Small intestine (tissue), 7 donors: ENCODE data around the gene FNIP1. TPM values are rescaled to one million over a fixed set of nuclear protein-coding genes. Genes with fewer than 3 reads are reported as not detected.
"Not testable (repeated sequence)": the region's sequence is repeated elsewhere in the genome, so short reads cannot be mapped to it uniquely, and the experiment has no call there.

ENCODE experiments used
- DNase-seq, 2 donors: peaks; one replicate each; pipeline versions ENCODE4 v3.0.0 to v3.0.0-alpha.2; 2013
- FAIRE-seq: peaks from 2 replicates; lab custom pipeline; 2012; peaks lifted over from hg19 to GRCh38; lab: Jason Lieb, UNC
- H3K27ac ChIP-seq, 3 donors: one replicate each; pipeline ENCODE4 v1.5.1; 2013; ENCODE audit warnings: low read length in 2 of 3, mild to moderate bottlenecking in 2 of 3, control low read depth in 1 of 3, inconsistent platforms in 1 of 3, low read depth in 1 of 3, moderate library complexity in 1 of 3
- H3K27me3 ChIP-seq, 3 donors: one replicate each; pipeline ENCODE4 v1.6.1; 2013; ENCODE audit warnings: low read length in 3 of 3, inconsistent platforms in 1 of 3; ENCODE audit not compliant: control insufficient read depth in 3 of 3, insufficient read depth in 3 of 3
- H3K36me3 ChIP-seq, 3 donors: one replicate each; pipeline ENCODE4 v1.6.1; 2013; ENCODE audit warnings: low read length in 3 of 3, inconsistent platforms in 1 of 3, low read depth in 1 of 3, mild to moderate bottlenecking in 1 of 3, moderate library complexity in 1 of 3; ENCODE audit not compliant: control insufficient read depth in 3 of 3, insufficient read depth in 2 of 3
- H3K4me1 ChIP-seq, 3 donors: one replicate each; pipeline ENCODE4 v1.6.1; 2013; ENCODE audit warnings: low read length in 2 of 3, inconsistent platforms in 1 of 3, low read depth in 1 of 3, mild to moderate bottlenecking in 1 of 3, moderate library complexity in 1 of 3; ENCODE audit not compliant: control insufficient read depth in 3 of 3, insufficient read depth in 2 of 3
- H3K4me3 ChIP-seq, 3 donors: one replicate each; pipeline ENCODE4 v1.5.1; 2013; ENCODE audit warnings: low read length in 3 of 3, control low read depth in 1 of 3, inconsistent platforms in 1 of 3, low read depth in 1 of 3, mild to moderate bottlenecking in 1 of 3, moderate library complexity in 1 of 3
- H3K9me3 ChIP-seq, 2 donors: one replicate each; pipeline ENCODE4 v1.6.1; 2013; ENCODE audit warnings: low read depth in 1 of 2, low read length in 1 of 2; ENCODE audit not compliant: control insufficient read depth in 2 of 2, insufficient read depth in 1 of 2
- WGBS, 3 donors: extraction: QIAGEN DNeasy Blood & Tissue Kit; methylation state at CpG; one replicate each; pipeline ENCODE4 v1.1.7; 2013; 5-methylcytosine and 5-hydroxymethylcytosine counted together
- polyA plus RNA-seq, 4 donors: library from polyadenylated mRNA; stranded (reverse) in 3 of 4; unstranded in 1 of 4; fragments of 200-250 nt in 3 of 4; fragments of 120-200 nt in 1 of 4; gene quantifications; one replicate each; pipeline versions ENCODE4 v1.2.1 to v1.2.3, GENCODE V29; 2013
- donor health status: healthy with polysubstance abuse.
- donor health status: control.
- donor health status: control.
- donor health status: Bipolar disorder and iron deficiency.
- donor health status: healthy.

Gene FNIP1
- polyA plus RNA-seq, 4 donors, result 4.7 to 21.9 (median 5.7) TPM

DNA sequence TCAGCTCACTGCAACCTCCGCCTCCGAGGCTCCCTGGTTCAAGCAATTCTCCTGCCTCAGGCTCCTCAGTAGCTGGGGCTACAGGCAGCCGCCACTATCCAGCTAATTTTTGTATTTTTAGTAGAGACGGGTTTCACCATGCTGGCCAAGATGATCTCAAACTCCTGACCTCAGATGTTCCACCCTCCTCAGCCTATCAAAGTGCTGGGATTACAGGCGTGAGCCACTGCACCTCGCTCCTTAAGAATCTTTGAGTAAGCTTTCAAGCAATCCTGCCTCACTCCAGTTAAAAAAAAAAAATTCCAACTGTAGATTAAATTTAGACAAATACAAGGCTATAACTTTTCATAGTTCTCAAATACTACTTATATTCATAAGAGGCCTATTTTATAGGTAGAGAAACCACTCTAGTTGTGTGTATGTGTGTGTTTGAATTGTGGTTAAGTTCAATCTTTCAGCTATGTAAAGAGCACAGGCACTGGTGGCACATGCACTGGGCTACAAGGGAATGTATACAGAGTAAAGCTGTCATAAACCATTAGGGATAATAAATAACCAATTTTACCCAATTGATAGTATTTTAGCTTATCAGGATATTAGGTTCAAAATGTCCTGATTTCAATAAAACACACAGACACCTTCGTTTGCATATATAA lies 111.2 kb downstream of the FNIP1 start:
- H3K4me3 ChIP-seq, result no peak overlapping the region
- no peak for DNase-seq
- 91 to 94% (median 93%) methylated on average over 7 of the region's 7 CpGs for WGBS, 3 donors
- no peaks in the 10 kb centered on the region for H3K4me1 ChIP-seq
- peaks cover 0 to 3% of the 10 kb centered on the region in 2 donors for H3K9me3 ChIP-seq
- H3K27ac ChIP-seq, result no peak overlapping the region
- no peak for FAIRE-seq
- peaks cover 2 to 15% (median 3%) of the 10 kb centered on the region in 3 donors for H3K36me3 ChIP-seq
- no peaks in the 10 kb centered on the region for H3K27me3 ChIP-seq

DNA sequence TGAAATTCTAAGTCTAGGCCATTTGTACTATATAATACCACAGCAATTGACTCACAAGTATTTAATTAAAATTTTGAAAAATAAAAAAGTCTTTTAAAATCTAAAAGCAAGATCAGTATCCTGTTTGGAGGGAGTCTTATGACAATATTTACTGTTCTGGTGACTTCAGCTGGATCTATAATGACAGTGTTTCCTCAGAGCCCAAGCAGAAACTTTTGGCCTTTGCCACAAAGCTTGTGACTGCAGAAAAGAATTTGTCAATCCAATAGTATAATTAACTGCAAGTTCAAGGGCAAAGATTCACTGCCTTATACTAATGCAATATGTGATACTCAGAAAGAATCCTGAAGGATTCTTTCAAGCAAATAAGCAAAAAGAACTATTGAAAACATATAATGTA lies 112.2 kb downstream of the FNIP1 start:
- FAIRE-seq, result no peak
- peak in 1 of 2 donors; percentile 31 for DNase-seq
- H3K27ac ChIP-seq, result no peak overlapping the region

DNA sequence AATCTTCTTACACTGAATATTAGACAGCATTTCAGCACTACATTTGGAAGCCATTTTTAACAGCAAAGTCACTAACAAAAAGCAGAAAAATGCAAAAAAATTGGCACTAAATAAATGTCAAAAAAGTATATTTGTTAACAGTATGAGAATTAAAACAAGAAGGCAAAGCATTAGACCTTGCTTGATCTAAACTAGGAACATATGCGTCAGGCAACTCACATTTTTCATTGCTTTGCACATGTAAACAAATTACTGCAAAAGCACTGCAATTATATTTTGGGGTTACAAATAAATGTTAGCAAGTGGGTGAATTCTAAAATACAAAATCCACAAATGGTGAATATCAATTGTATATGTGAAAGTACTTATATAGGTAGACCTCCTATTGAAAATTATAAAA lies 112.8 kb downstream of the FNIP1 start:
- FAIRE-seq (no peak), DNase-seq (no peak)
- Histone ChIP-seq H3K27ac (no peak overlapping the region), H3K4me1 (no peaks in the 10 kb centered on the region), H3K9me3 (no peaks in the 10 kb centered on the region), H3K36me3 (peaks cover 2 to 12% (median 3%) of the 10 kb centered on the region in 3 donors), H3K27me3 (no peaks in the 10 kb centered on the region), H3K4me3 (no peak overlapping the region)
- WGBS, 3 donors, result 81 to 91% (median 88%) methylated on average over 1 of the region's 1 CpG

More for the DNA sequence above, 112.2 kb downstream of the FNIP1 start:
- H3K36me3 ChIP-seq, result peaks cover 2 to 12% (median 3%) of the 10 kb centered on the region in 3 donors
- no peaks in the 10 kb centered on the region for H3K4me1 ChIP-seq
- no peak overlapping the region for H3K4me3 ChIP-seq
- H3K9me3 ChIP-seq, result no peaks in the 10 kb centered on the region
- no peaks in the 10 kb centered on the region for H3K27me3 ChIP-seq

DNA sequence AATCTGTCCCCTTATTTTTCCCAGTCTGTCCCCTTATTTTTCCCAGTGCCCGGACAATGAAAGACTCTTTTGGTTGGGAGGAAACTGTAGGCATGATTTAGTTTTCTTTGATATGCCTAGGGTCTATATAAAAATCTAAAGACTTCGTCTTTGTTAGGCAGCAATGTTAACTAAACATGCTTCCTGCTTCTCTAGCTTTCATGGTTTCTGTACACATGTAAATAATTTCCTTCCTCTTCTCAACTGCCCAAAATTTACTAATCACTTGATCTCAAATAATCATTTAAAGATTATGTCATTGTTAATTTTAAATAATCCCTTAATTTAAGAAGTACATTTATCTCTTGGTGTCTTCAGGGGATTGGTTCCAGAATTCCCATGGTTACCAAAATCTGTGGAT lies 114.0 kb downstream of the FNIP1 start:
- DNase-seq, result no peak
- H3K36me3 ChIP-seq, result peaks cover 2 to 16% (median 5%) of the 10 kb centered on the region in 3 donors
- H3K9me3 ChIP-seq, result no peaks in the 10 kb centered on the region
- 79 to 90% (median 87%) methylated on average over 2 of the region's 2 CpGs for WGBS, 3 donors
- FAIRE-seq, result no peak
- no peaks in the 10 kb centered on the region for H3K27me3 ChIP-seq
- H3K4me1 ChIP-seq, result no peaks in the 10 kb centered on the region
- no peak overlapping the region for H3K27ac ChIP-seq
- no peak overlapping the region for H3K4me3 ChIP-seq

DNA sequence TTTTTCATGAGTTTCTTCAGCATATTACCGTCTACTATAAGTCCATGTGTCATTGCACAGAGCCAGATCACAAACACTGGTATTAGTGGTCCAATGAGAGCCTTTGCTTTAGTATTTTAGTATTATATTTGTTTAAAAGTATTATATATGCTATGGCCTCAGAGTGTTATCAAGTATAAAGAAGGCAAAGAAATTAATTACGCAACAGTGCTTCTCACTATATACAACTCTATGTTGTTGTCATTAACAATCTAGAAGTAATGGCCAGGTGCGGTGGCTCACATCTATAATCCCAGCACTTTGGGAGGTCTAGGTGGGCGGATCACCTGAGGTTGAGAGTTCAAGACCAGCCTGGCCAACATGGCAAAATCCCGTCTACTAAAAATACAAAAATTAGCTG lies 114.6 kb downstream of the FNIP1 start:
- peaks cover 2 to 15% (median 8%) of the 10 kb centered on the region in 3 donors for H3K36me3 ChIP-seq
- 98 to 99% (median 99%) methylated on average over 5 of the region's 5 CpGs for WGBS, 3 donors
- H3K9me3 ChIP-seq, result no peaks in the 10 kb centered on the region
- H3K4me3 ChIP-seq, result no peak overlapping the region
- DNase-seq, result no peak
- no peak overlapping the region for H3K27ac ChIP-seq
- H3K27me3 ChIP-seq, result no peaks in the 10 kb centered on the region
- FAIRE-seq, result no peak
- no peaks in the 10 kb centered on the region for H3K4me1 ChIP-seq

DNA sequence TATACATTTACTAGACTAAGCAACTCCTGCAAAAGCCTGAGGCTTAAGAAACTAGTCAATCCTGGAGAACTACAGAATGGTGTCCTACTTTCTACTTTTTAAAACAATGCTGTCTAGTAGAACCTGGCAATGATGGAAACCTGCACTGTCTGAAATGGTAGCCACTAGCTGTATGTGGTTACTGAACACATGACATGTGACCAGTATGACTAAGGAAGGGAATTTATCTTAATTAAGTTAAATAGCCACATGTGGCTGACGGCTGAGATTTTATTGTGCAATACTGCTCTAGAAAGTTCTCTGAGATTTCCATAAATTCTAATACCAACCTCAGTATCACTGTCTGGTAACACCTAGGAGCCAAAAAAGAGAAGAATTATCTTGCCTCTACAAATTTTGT lies 116.9 kb downstream of the FNIP1 start:
- no peak overlapping the region for H3K27ac ChIP-seq
- DNase-seq (peak in 1 of 2 donors; percentile 29), FAIRE-seq (no peak)
- H3K36me3 ChIP-seq, result peaks cover 7 to 19% (median 14%) of the 10 kb centered on the region in 3 donors
- H3K4me1 ChIP-seq, result no peaks in the 10 kb centered on the region
- no peaks in the 10 kb centered on the region for H3K27me3 ChIP-seq
- no peaks in the 10 kb centered on the region for H3K9me3 ChIP-seq
- no peak overlapping the region for H3K4me3 ChIP-seq
- 53 to 59% (median 53%) methylated on average over 1 of the region's 1 CpG for WGBS, 3 donors

DNA sequence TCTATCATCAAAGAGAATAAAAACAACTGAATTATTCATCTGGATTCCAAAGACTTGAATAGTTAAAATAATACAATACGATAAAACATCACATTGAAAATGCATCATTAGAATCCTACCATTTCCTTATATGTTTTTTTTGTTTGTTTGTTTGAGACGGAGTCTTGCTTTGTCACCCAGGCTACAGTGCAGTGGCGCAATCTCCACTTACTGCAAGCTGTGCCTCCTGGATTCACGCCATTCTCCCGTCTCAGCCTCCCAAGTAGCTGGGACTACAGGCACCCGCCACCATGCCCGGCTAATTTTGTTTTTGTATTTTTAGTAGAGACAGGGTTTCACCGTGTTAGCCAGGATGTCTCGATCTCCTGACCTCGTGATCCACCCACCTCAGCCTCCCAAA lies 118.5 kb downstream of the FNIP1 start:
- not testable (repeated sequence) for H3K27ac ChIP-seq, H3K4me1 ChIP-seq, H3K4me3 ChIP-seq, H3K9me3 ChIP-seq, FAIRE-seq, DNase-seq, H3K27me3 ChIP-seq
- H3K36me3 ChIP-seq, result peaks cover 7 to 28% (median 18%) of the 10 kb centered on the region in 3 donors
- WGBS, 3 donors, result 93 to 96% (median 95%) methylated on average over 7 to 8 of the region's 10 CpGs

DNA sequence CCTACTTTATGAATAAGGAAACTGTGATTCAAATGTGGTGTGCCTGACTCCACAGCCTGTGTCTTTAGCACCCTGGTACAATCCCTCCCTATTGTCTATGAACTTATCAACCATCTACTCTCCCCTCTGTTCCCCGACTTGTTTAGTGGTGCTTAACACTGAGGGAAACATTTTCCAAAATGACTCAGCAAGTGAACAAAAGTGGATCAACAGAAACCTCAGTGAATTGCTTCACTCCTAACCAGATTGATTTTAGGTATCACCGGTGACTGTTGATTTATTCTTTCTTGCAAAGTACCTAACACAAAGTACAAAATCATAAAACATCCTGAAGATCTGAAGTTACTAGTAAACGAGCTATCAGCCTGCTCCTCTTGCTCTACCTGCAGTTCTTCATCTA lies 119.7 kb downstream of the FNIP1 start:
- Histone ChIP-seq H3K36me3 (peaks cover 7 to 27% (median 21%) of the 10 kb centered on the region in 3 donors), H3K4me1 (no peaks in the 10 kb centered on the region), H3K4me3 (no peak overlapping the region), H3K27me3 (no peaks in the 10 kb centered on the region), H3K9me3 (no peaks in the 10 kb centered on the region), H3K27ac (no peak overlapping the region)
- FAIRE-seq, result no peak
- 78 to 89% (median 81%) methylated on average over 3 of the region's 3 CpGs for WGBS, 3 donors
- no peak for DNase-seq

DNA sequence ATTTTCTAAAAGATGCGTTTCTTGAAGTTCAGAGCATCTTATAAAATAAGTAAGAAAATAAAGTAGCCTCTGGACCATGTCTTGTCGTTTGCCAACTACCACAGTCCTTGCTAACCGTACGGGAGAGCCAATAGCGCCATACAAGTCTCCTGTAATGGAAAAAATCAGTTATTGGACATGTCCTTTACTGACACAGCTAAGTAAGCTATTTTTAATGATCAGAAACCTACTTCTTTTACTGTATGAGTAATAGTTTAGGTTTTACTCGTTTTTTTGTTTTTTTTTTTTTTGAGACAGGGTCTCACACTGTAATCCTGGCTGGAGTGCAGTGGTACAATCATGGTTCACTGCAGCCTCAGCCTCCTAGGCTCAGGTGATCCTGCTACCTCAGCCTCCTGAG lies 124.0 kb downstream of the FNIP1 start:
- H3K27ac ChIP-seq, result peak overlapping the region in 1 of 3 donors; percentile 65
- FAIRE-seq, result no peak
- H3K36me3 ChIP-seq, result peaks cover 9 to 29% (median 23%) of the 10 kb centered on the region in 3 donors

More for the DNA sequence above, 124.0 kb downstream of the FNIP1 start:
- peaks cover 0 to 3% (median 3%) of the 10 kb centered on the region in 3 donors for H3K4me1 ChIP-seq
- H3K4me3 ChIP-seq, result no peak overlapping the region
- no peaks in the 10 kb centered on the region for H3K27me3 ChIP-seq
- no peak for DNase-seq
- no peaks in the 10 kb centered on the region for H3K9me3 ChIP-seq
- WGBS, 3 donors, result 56 to 91% (median 81%) methylated on average over 6 of the region's 6 CpGs
